Left renal cortex interstitium (tissue), 4 donors: ENCODE data around the gene NAMPT. TPM values are rescaled to one million over a fixed set of nuclear protein-coding genes. Genes with fewer than 3 reads are reported as not detected.
"Not testable (repeated sequence)": the region's sequence is repeated elsewhere in the genome, so short reads cannot be mapped to it uniquely, and the experiment has no call there.

Experiments
- DNase-seq, 4 donors: peaks; one replicate each; pipeline ENCODE4 v3.0.0-alpha.2; 2013; ENCODE audit warnings: low read depth in 4 of 4, low spot score in 2 of 4, missing footprints in 1 of 4
- polyA plus RNA-seq, 4 donors: library from polyadenylated mRNA; unstranded; fragments of 120-200 nt; gene quantifications; one replicate each; pipeline ENCODE4 v1.2.1, GENCODE V29; 2013; ENCODE audit not compliant: insufficient read length in 4 of 4

NAMPT gene
- 10 to 100 TPM; 34.6 to 45.0 (median 41.4) TPM for polyA plus RNA-seq

DNA sequence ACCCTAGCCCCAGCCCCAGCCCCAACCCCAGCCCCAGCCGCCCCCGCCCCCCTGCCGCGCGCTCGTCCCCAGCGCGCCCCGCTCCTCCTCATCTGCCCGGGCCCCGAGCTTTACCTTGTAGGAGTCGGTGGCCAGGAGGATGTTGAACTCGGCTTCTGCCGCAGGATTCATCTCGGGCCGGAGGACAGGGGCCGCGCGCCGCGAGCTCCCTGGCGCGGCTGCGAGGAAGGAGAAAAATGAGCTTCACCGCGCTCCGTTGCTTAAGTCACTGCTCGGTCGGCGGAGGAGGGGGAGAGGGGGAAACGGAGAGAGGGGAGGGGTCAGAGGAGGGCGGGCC, at the start of gene NAMPT:
NAMPT (minus strand) TSS at position 270 of the 337 bp plus-strand sequence; CDS start at position 171, 99 bp downstream.
- no peak for DNase-seq

- no peak for DNase-seq
Observed at GRCh38 chr7:106332201-106332600, 47.4 kb upstream of the NAMPT start.

DNA sequence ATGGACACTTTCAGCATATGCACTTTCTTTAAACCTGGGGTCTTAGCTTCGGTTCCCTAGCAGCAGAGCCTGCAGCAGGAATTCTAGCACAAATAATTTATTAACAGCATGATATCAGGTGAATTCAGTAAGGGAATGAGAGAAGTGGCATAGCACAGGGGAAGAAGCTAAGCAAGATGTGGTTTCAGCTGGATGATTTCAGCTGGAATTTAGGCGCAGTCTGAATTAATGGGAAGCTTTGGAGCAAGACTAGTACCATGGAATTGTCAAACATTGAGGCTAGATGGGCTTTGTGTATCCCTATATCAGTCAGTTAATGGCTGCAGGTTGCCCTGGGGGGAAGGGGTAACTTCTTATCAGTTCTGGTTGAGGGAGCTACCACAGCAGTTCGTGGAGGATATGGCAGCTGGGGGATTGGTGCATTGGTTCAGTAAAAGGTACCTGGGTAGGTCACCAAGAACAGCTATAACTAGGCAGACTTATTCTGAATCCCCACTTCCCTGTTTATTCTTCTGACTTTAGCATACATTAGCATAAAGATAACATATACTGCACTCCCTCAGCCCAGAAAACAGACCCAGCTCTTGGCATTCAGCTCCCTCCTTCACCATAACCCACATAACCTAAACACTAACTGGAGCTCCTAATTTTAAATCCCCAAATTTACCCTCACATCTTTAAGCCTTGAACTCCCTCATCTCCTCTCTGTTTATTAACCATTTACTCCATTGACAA, 46.8 kb upstream of the NAMPT start:
- DNase-seq = no peak

DNA sequence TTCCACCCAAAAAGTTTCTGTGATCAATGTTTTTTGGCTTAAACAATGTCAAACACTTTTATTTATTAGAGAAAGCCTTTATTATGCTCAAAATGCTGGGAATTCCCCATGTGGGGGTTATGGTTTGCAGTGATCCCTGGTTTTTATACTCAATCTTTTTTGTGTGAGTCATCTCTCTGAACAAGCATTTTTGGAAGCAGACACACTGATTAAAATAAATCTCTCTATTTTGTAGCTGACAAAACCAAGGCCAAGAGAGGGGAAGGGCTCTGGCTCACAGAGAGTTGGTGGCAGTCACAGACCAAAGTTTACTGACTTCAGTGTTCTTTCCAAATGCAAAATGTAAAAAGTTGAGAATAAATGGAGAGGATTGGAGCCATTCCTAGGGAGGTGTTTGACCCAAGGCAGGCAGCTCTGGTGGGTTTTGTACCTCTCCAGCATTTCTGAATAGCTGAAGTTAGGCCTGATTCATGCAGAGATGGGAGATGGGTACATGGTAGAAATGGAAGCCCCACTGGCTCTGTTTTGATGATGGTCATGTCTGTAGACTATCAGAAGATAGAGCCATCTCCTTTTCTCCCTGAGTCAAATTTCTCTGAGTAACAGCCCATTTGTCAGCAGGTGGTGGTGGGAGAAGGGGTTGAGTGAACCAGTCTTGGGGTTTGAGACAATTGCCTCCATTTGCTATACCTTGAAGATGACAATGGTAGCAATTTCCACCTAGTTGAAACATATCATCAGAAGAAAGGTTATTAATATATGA, 45.4 kb upstream of the NAMPT start:
- no peak for DNase-seq

DNA sequence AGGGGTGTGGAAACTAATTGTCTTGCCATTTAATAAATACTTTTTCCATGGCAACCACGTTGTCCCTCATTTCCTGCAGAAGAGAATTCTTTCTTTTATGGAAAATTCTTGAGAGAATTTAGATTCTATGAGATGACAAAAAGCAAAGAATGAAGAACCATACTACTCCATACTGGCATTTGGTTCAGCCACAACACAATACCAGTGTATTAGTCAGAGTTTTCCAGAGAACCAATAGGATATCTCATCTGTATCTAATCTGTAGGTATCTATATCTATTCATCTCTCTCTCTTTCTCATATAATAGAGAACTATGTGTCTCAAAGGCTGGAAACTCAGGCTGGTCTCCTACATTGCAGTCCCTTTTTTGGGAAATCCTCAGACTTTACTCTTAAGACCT, 44.6 kb upstream of the NAMPT start:
- no peak for DNase-seq

- DNase-seq = no peak
Observed at GRCh38 chr7:106327538-106328481, 43.0 kb upstream of the NAMPT start.

DNA sequence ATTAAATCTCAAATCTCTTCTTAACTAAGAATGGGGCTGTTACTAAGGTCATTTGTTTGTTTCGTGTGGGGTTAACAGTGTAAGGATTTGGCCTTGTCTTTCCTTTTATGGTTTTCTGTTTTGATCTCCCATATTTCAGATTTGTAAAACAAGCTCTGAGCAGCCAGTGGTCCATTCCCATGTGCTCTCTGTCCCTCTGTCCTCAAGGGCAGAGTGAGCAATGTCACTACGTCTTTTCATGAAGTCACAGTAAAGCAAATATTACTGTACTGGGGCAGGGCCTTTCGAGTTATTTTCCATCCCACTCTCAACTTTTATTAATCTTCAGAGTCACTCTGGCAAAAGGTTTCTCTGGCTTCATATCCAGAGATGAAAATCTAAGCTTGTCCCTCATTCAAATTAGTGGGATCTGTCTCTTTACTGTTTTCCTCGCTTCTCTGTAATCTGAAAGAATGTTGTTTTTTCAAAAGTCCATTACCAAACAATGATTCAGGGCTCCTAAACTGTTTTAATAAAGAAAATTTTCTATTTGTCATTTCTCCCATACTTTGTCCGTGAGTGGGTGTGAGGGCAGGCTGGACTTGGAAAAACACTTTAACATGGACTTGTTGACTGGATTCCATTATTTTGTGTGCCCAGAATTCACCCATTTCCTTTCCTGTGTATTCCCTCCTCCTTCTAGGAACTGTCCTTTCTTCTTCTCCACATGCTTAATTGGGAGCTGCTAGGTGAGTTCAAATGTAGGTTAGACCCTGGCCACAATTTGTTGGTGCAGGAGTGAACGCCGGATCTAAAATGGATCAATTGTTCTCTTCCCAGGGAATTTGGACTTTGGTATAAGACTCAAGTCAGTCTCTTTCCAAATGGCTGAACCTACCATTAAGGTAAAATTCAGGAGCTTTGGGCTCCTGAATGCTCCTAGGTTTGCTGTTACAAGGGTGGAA, 42.1 kb upstream of the NAMPT start:
- DNase-seq = no peak

DNA sequence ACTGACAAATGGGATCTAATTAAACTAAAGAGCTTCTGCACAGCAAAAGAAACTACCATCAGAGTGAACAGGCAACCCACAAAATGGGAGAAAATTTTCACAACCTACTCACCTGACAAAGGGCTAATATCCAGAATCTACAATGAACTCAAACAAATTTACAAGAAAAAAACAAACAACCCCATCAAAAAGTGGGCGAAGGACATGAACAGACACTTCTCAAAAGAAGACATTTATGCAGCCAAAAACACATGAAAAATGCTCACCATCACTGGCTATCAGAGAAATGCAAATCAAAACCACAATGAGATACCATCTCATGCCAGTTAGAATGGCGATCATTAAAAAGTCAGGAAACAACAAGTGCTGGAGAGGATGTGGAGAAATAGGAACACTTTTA, 39.7 kb upstream of the NAMPT start:
- not testable (repeated sequence) for DNase-seq

DNA sequence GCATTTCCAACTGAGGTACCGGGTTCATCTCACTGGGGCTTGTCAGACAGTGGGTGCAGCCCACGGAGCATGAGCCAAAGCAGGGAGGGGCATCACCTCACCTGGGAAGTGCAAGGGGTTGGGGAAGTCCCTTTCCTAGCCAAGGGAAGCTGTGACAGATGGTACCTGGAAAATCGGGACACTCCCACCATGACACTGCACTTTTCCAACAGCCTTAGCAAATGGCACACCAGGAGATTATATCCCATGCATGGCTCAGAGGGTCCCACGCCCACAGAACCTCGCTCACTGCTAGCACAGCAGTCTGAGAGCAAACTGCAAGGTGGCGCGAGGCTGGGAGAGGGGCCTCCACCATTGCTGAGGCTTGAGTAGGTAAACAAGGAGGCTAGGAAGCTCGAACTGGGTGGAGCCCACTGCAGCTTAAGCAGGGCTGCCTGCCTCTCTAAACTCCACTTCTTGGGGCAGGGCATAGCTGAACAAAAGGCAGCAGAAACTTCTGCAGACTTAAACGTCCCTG, 35.5 kb upstream of the NAMPT start:
- not testable (repeated sequence) for DNase-seq

- DNase-seq = no peak
Observed at GRCh38 chr7:106318482-106318881, 33.7 kb upstream of the NAMPT start.

DNA sequence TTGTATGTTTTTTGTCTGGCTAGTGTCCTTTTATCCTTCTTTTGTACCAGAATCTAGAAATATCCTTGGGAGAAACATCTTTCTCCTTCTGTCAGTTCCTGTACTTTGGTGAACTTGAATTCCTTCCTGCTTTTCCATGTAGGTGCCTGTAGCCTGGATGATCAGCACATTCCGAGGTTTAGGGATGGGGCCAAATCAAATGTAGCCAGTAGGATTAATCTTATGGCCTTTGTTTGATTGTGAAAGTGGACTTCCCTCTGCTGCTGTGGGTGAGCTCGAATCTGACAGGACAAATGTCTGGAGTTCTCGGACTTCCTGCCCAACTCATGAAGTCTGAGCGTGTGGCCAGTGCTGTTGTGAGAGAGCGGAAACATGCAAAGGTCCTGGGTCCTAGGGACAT, 33.2 kb upstream of the NAMPT start:
- DNase-seq = no peak

DNA sequence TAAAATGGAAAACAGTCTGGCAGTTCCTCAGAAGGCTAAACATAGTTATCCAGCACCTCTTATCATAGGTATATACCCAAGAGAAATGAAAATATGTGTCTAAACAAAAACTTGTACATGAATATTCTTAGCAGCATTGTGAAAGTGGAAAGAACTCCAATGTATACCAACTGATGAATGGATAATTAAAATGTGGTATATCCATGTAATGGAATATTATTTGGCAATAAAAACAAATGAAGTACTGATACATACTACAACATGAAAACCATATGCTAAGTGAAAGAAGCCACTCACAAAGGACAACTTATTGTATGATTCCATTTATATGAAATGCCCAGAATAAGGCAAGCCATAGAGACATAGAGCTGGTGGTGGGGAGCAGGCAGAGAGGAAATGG, 32.2 kb upstream of the NAMPT start:
- no peak for DNase-seq

DNA sequence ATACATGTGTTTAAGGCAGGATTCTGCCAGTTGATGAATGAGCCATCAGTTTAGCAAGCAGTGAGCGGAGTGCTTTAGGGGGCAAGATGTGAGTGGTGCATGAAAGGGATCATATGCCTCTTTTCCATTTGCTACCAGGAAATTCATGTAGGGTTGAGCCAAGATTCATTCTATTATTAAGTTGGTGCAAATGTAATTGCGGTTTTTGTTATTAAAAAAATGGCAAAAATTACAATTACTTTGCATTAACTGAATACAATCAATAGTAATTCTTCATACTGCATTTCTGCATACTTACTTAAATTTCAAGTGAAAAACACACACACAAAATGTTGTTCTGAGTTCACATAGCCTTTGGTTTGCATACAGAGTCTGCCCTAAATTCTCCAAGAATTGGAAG, 30.1 kb upstream of the NAMPT start:
- no peak for DNase-seq

GRCh38 chr7:106313966-106314365, 29.2 kb upstream of the NAMPT start:
- DNase-seq = no peak

DNA sequence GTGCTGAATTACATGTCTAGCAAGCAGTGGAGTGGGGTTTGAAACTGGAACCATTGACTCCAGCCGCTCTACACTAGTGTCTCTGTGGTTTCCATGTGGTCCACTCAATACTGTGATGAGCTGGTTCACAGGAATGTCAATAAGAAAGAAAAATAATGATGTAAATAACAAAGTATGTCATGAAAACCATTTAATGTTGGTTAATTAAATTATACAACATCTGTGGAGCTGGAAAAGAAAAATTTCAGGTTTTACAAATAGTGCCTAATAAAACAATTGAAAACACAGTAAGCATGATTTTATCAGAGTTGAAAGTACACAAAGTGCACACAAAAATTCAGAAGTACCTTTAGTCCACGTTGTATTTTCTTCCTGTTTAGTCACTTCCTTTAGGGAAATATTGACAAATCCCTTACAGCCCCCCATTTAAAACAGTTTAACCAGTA, 28.7 kb upstream of the NAMPT start:
- DNase-seq = no peak

DNA sequence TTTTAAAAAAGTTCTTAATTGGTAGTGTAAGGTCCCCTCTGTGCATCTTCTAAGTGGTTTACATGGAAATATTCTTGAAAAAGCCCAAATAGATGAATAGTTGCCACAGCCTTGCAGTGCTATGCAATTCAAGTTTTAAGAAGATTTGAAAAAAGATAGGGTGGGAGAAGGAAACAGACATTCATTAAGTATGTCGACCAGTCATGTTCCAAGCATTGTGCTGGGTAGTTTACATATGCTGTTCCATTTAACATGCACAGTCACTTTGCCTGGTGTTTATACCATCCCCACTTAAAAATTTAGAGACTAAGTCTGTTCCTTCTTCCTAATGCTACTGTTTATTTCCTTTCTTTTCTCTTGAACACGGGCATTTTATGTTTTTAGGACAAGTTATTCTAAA, 28.1 kb upstream of the NAMPT start:
- DNase-seq = no peak

DNA sequence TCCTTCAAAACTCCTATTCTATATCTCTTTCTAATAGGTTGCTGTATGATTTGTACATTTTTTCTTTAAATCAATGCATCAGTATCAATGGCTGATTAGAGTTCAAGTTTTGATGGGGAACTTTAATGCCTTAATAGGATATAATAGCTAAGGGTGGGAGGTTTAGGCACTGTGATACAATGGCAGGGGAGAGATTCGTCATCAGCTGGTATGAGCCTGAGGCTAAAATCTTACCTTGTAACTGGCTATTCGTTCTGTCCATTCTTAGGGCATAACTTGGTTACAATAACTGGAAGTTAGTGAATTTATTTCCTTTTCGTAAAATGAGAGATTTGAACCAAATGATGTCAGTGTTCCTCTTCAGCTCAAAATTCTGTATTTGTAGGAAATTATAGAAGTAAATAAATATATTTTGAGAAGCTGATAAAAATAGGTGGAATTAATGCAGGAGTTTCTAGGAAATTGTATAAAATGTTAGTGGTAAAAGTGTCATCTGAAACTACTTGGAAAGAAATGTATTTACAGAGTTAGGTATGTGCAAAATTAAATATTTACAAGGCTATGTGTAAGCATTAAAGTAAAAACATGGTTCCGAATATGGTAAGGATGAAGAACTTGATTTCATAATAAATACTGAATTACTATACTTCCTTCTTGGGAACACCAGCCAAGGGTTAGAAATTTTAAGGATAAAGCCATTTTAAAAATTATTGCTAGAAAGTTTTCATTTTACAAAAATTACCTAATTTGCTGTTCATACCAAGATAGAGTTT, 27.5 kb upstream of the NAMPT start:
- no peak for DNase-seq

- no peak for DNase-seq
Observed at GRCh38 chr7:106309362-106309761, 24.6 kb upstream of the NAMPT start.

- DNase-seq = no peak
Observed at GRCh38 chr7:106306256-106306655, 21.5 kb upstream of the NAMPT start.
